Erythroblast (primary cell): ENCODE measurements around the gene PPHLN1.

ENCODE experiments used
- GATA1 ChIP-seq: IDR thresholded peaks from 2 replicates; pipeline ENCODE4 v1.6.1; 2011; ENCODE audit warnings: low read depth, mild to moderate bottlenecking, control low read depth, low read length, moderate library complexity
- POLR2A ChIP-seq: IDR thresholded peaks from 2 replicates; pipeline ENCODE4 v1.6.1; 2011; ENCODE audit warnings: mild to moderate bottlenecking, low read length

GRCh38 chr12:42360747-42361403 is 34.9 kb downstream of the PPHLN1 start:
- TF ChIP-seq POLR2A (no peak), GATA1 (no peak)
